ENCODE measurements around the gene BPIFB4. TPM values are rescaled to one million over a fixed set of nuclear protein-coding genes. Genes with fewer than 3 reads are reported as not detected.

The BPIFB4 gene
- total RNA-seq, 1 experiment from 2014 or later, result not detected

GRCh38 chr20:33160681-33161080, 81.2 kb downstream of the BPIFB4 start:
- Histone ChIP-seq H3K4me3 (no peak overlapping the region), H3K36me3 (no peaks in the 10 kb centered on the region), H3K4me1 (replicated peaks) (no peaks in the 10 kb centered on the region), H3K27me3 (replicated peaks) (peaks cover 13% of the 10 kb centered on the region), H3K27ac (no peak overlapping the region), H3K9me3 (replicated peaks) (no peaks in the 10 kb centered on the region)
- peak in 1 of 2 experiments; percentile 21 for DNase-seq (ENCODE audit: low read depth in 1 of 2, low spot score in 2 of 2)

Other genes with a start within 250 kb of the BPIFB4 start
- gene EFCAB8, start 220.7 kb upstream of the BPIFB4 start, total RNA-seq (2014; rRNA removed; shearing (Covaris generic)), result 0.06 and 0.08 TPM in 2 replicates
- gene SUN5, start 75.2 kb upstream of the BPIFB4 start, total RNA-seq (2014; rRNA removed; shearing (Covaris generic)), result not detected in 2 replicates
- gene BPIFB2, start 71.9 kb upstream of the BPIFB4 start, total RNA-seq (2014; rRNA removed; shearing (Covaris generic)), result not detected in 2 replicates
- not detected in 2 replicates for gene BPIFB6, start 48.0 kb upstream of the BPIFB4 start, total RNA-seq (2014; rRNA removed; shearing (Covaris generic))
- not detected in 2 replicates for gene BPIFB3, start 25.7 kb upstream of the BPIFB4 start, total RNA-seq (2014; rRNA removed; shearing (Covaris generic))
- gene BPIFA2, start 88.5 kb downstream of the BPIFB4 start, total RNA-seq (2014; rRNA removed; shearing (Covaris generic)), result not detected in 2 replicates
- not detected in 2 replicates for gene BPIFA3, start 137.7 kb downstream of the BPIFB4 start, total RNA-seq (2014; rRNA removed; shearing (Covaris generic))
- not detected in 2 replicates for gene BPIFA1, start 156.4 kb downstream of the BPIFB4 start, total RNA-seq (2014; rRNA removed; shearing (Covaris generic))
- gene BPIFB1, start 203.6 kb downstream of the BPIFB4 start, total RNA-seq (2014; rRNA removed; shearing (Covaris generic)), result not detected in 2 replicates

All from SJSA1 (cell line).